GM23338 (cell line): Measurements from ENCODE around the gene DCST1. TPM values are rescaled to one million over a fixed set of nuclear protein-coding genes. Genes with fewer than 3 reads are reported as not detected.

Experiments used
- ATAC-seq: fragments of 200-7000 bp; cut with Tn5 transposase; 3 replicates; pipeline ENCODE4 v1.9.1; 2020
- DNase-seq: peaks from one replicate; pipeline ENCODE4 v3.0.0-alpha.2; 2015; ENCODE audit warnings: low spot score
- H2AFZ ChIP-seq: fragments of 200-600 bp; sonication (generic); 2 replicates; pipeline ENCODE4 v1.8.0; 2016; ENCODE audit warnings: antibody characterized with exemption, mild to moderate bottlenecking, moderate library complexity
- H3F3A ChIP-seq: fragments of 200-600 bp; sonication (generic); replicated peaks from 2 replicates; pipeline ENCODE4 v1.8.0; 2017; ENCODE audit warnings: antibody characterized with exemption, mixed run types, low read depth
- H3K27ac ChIP-seq: fragments of 200-600 bp; sonication (generic); 2 replicates; pipeline ENCODE4 v1.6.1; 2016; ENCODE audit warnings: low read depth
- H3K27me3 ChIP-seq: fragments of 200-600 bp; sonication (generic); 2 replicates; pipeline ENCODE4 v1.8.0; 2016; ENCODE audit warnings: mild to moderate bottlenecking, mixed run types, moderate library complexity; ENCODE audit not compliant: insufficient read depth
- H3K36me3 ChIP-seq: fragments of 200-600 bp; sonication (generic); 2 replicates; pipeline ENCODE4 v1.8.0; 2016; ENCODE audit warnings: mild to moderate bottlenecking; ENCODE audit not compliant: insufficient read depth
- H3K4me1 ChIP-seq: fragments of 200-600 bp; sonication (generic); 2 replicates; pipeline ENCODE4 v1.8.0; 2016; ENCODE audit warnings: mild to moderate bottlenecking, moderate library complexity; ENCODE audit not compliant: insufficient read depth
- H3K4me2 ChIP-seq: fragments of 200-600 bp; sonication (generic); 2 replicates; pipeline ENCODE4 v1.7.1; 2017; ENCODE audit warnings: mixed run types
- H3K4me3 ChIP-seq: fragments of 200-600 bp; sonication (generic); 2 replicates; pipeline ENCODE4 v1.6.1; 2016; ENCODE audit warnings: mixed run types
- H3K79me2 ChIP-seq: fragments of 200-600 bp; sonication (generic); replicated peaks from 2 replicates; pipeline ENCODE4 v1.8.0; 2017; ENCODE audit warnings: mild to moderate bottlenecking; ENCODE audit not compliant: insufficient read depth
- H3K9me2 ChIP-seq: fragments of 200-600 bp; sonication (generic); 2 replicates; pipeline ENCODE4 v1.8.0; 2017; ENCODE audit not compliant: insufficient read depth
- H4K20me1 ChIP-seq: fragments of 200-600 bp; sonication (generic); replicated peaks from 2 replicates; pipeline ENCODE4 v1.8.0; 2017; ENCODE audit warnings: mild to moderate bottlenecking; ENCODE audit not compliant: insufficient read depth
- H3K27ac Mint-ChIP-seq: 2 replicates; pipeline ENCODE4 v1.8.0; 2020; ENCODE audit warnings: inconsistent platforms, mild to moderate bottlenecking, moderate library complexity, mixed read lengths
- H3K27me3 Mint-ChIP-seq: 3 replicates; pipeline ENCODE4 v1.8.0; 2022; ENCODE audit warnings: low read depth, mild to moderate bottlenecking, moderate library complexity, mixed read lengths, inconsistent platforms; ENCODE audit not compliant: insufficient read depth, poor library complexity
- H3K36me3 Mint-ChIP-seq: 3 replicates; pipeline ENCODE4 v1.8.0; 2021; ENCODE audit warnings: low read depth, mild to moderate bottlenecking, inconsistent platforms, moderate library complexity, mixed read lengths
- H3K4me1 Mint-ChIP-seq: 3 replicates; pipeline ENCODE4 v1.8.0; 2020; ENCODE audit warnings: mild to moderate bottlenecking, inconsistent platforms, mixed read lengths
- H3K4me3 Mint-ChIP-seq: 3 replicates; pipeline ENCODE4 v1.8.0; 2021; ENCODE audit warnings: moderate library complexity, mild to moderate bottlenecking, inconsistent platforms, mixed read lengths
- H3K9me3 Mint-ChIP-seq: 3 replicates; pipeline ENCODE4 v1.8.0; 2020; ENCODE audit warnings: moderate library complexity, mild to moderate bottlenecking, inconsistent platforms, mixed read lengths
- CREB1 ChIP-seq: fragments of 250-450 bp; sonication (Bioruptor Pico); IDR thresholded peaks from 2 replicates; pipeline ENCODE4 v1.5.0; 2020; ENCODE audit warnings: low read depth, mild to moderate bottlenecking, moderate library complexity
- EZH2 ChIP-seq: fragments of 200-600 bp; sonication (generic); IDR thresholded peaks from one replicate; pipeline ENCODE4 v1.8.0; 2017; ENCODE audit warnings: antibody characterized with exemption, mild to moderate bottlenecking, low read depth; ENCODE audit not compliant: unreplicated experiment
- EZH2phosphoT487 ChIP-seq: fragments of 200-600 bp; sonication (generic); IDR thresholded peaks from one replicate; pipeline ENCODE4 v1.8.1; 2018; ENCODE audit warnings: antibody characterized with exemption; ENCODE audit not compliant: unreplicated experiment
- JUNB ChIP-seq: IDR thresholded peaks from one replicate; pipeline ENCODE4 v1.6.1; 2016; ENCODE audit warnings: antibody characterized with exemption; ENCODE audit not compliant: unreplicated experiment
- NANOG ChIP-seq: IDR thresholded peaks from 2 replicates; pipeline ENCODE4 v1.6.1; 2016; ENCODE audit warnings: antibody characterized with exemption, borderline replicate concordance
- POLR2AphosphoS5 ChIP-seq: IDR thresholded peaks from 2 replicates; pipeline ENCODE4 v1.6.1; 2016; ENCODE audit warnings: antibody characterized with exemption, low read depth
- STAT1 ChIP-seq: IDR thresholded peaks from one replicate; pipeline ENCODE4 v1.6.1; 2016; ENCODE audit warnings: antibody characterized with exemption; ENCODE audit not compliant: unreplicated experiment
- ZNF114 ChIP-seq: fragments of 250-450 bp; sonication (Bioruptor Pico); IDR thresholded peaks from 2 replicates; pipeline ENCODE4 v1.5.0; 2020; ENCODE audit warnings: mild to moderate bottlenecking, moderate library complexity
- ZNF331 ChIP-seq: fragments of 250-450 bp; sonication (Bioruptor Pico); IDR thresholded peaks from 2 replicates; pipeline ENCODE4 v1.5.0; 2020; ENCODE audit warnings: low read depth, mild to moderate bottlenecking, moderate library complexity
- ZNF462 ChIP-seq: fragments of 250-450 bp; sonication (Bioruptor Pico); IDR thresholded peaks from 2 replicates; pipeline ENCODE4 v1.5.0; 2020; ENCODE audit warnings: mild to moderate bottlenecking, moderate library complexity
- polyA plus RNA-seq: library from polyadenylated mRNA; unstranded; fragments of >200 nt; fragmentation: Nextera tagmentation; extraction: Ambion mirVana; gene quantifications from 2 replicates; pipeline ENCODE4 v1.2.1, GENCODE V29; 2016
- total RNA-seq: library from RNA; depleted of rRNA; stranded (reverse); fragments of >200 nt; shearing (Covaris generic); gene quantifications from 2 replicates; pipeline ENCODE4 v1.2.3, GENCODE V29; 2014
- TF ChIP-seq, protein P1 (sequence below), 2 experiments: fragments of 200-600 bp in 1 of 2; sonication (generic) in 1 of 2; conservative IDR thresholded peaks; 2 replicates each; pipeline versions ENCODE4 v1.5.1 to v1.6.1; 2016 to 2017; ENCODE audit warnings: antibody characterized with exemption in 2 of 2, low read depth in 2 of 2, mild to moderate bottlenecking in 2 of 2, moderate library complexity in 1 of 2
- TF ChIP-seq, protein P2 (sequence below): IDR thresholded peaks from one replicate; pipeline ENCODE4 v1.6.1; 2018; ENCODE audit warnings: antibody characterized with exemption; ENCODE audit not compliant: unreplicated experiment
- TF ChIP-seq, protein P3 (sequence below): IDR thresholded peaks from 2 replicates; pipeline ENCODE4 v1.6.1; 2016; ENCODE audit warnings: antibody characterized with exemption

Gene DCST1
- total and polyA plus RNA-seq, 2 experiments from 2014 or later: not detected

DNA sequence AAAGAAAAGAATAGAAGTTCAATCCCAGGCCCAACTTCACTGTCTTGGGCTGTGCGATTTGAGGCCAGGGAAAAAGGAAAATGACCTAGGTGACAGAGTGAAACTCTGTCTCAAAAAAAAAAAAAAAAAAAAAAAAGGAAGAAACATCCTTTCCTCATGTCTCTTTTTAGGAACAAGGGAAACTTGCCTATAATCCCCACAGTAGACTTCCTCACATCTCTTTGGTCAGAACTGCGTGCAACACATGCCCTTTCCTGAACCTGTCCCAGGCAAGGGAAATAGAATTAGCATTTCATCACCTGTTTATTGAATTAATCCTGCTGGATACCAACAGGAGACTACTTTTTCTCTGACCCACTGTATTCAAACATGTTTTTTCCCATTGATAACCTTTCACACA lies 2.3 kb downstream of the DCST1 start:
- H3K27ac Mint-ChIP-seq: no peak overlapping the region

More for the DNA sequence above, 2.3 kb downstream of the DCST1 start:
- DNase-seq: no peak
- no peak overlapping the region for H3K4me3 Mint-ChIP-seq
- Histone ChIP-seq H3K4me3 (no peak overlapping the region), H4K20me1 (no peaks in the 10 kb centered on the region), H3K27ac (no peak overlapping the region), H3F3A (no peaks in the 10 kb centered on the region), H3K4me2 (no peak overlapping the region), H2AFZ (no peak overlapping the region), H3K9me2 (no peaks in the 10 kb centered on the region), H3K27me3 (no peaks in the 10 kb centered on the region), H3K36me3 (no peaks in the 10 kb centered on the region), H3K4me1 (no peaks in the 10 kb centered on the region), H3K79me2 (no peaks in the 10 kb centered on the region)
- no peaks in the 10 kb centered on the region for H3K36me3 Mint-ChIP-seq
- H3K4me1 Mint-ChIP-seq: no peaks in the 10 kb centered on the region; the same call in 2 of the 3 replicates
- no peaks in the 10 kb centered on the region for H3K9me3 Mint-ChIP-seq
- H3K27me3 Mint-ChIP-seq: peaks cover 11% of the 10 kb centered on the region
- TF ChIP-seq, protein P1, sequence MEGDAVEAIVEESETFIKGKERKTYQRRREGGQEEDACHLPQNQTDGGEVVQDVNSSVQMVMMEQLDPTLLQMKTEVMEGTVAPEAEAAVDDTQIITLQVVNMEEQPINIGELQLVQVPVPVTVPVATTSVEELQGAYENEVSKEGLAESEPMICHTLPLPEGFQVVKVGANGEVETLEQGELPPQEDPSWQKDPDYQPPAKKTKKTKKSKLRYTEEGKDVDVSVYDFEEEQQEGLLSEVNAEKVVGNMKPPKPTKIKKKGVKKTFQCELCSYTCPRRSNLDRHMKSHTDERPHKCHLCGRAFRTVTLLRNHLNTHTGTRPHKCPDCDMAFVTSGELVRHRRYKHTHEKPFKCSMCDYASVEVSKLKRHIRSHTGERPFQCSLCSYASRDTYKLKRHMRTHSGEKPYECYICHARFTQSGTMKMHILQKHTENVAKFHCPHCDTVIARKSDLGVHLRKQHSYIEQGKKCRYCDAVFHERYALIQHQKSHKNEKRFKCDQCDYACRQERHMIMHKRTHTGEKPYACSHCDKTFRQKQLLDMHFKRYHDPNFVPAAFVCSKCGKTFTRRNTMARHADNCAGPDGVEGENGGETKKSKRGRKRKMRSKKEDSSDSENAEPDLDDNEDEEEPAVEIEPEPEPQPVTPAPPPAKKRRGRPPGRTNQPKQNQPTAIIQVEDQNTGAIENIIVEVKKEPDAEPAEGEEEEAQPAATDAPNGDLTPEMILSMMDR (conservative IDR thresholded peaks at IDR 0.05; ENCODE audit: low read depth in 2 of 2): no peak
- TF ChIP-seq ZNF462 (CRISPR knock-in tag) (no peak), ZNF331 (CRISPR knock-in tag) (no peak), POLR2AphosphoS5 (no peak), ZNF114 (CRISPR knock-in tag) (no peak), EZH2phosphoT487 (no peak), STAT1 (no peak), NANOG (no peak), CREB1 (no peak), JUNB (no peak), EZH2 (no peak)
- TF ChIP-seq, protein P2, sequence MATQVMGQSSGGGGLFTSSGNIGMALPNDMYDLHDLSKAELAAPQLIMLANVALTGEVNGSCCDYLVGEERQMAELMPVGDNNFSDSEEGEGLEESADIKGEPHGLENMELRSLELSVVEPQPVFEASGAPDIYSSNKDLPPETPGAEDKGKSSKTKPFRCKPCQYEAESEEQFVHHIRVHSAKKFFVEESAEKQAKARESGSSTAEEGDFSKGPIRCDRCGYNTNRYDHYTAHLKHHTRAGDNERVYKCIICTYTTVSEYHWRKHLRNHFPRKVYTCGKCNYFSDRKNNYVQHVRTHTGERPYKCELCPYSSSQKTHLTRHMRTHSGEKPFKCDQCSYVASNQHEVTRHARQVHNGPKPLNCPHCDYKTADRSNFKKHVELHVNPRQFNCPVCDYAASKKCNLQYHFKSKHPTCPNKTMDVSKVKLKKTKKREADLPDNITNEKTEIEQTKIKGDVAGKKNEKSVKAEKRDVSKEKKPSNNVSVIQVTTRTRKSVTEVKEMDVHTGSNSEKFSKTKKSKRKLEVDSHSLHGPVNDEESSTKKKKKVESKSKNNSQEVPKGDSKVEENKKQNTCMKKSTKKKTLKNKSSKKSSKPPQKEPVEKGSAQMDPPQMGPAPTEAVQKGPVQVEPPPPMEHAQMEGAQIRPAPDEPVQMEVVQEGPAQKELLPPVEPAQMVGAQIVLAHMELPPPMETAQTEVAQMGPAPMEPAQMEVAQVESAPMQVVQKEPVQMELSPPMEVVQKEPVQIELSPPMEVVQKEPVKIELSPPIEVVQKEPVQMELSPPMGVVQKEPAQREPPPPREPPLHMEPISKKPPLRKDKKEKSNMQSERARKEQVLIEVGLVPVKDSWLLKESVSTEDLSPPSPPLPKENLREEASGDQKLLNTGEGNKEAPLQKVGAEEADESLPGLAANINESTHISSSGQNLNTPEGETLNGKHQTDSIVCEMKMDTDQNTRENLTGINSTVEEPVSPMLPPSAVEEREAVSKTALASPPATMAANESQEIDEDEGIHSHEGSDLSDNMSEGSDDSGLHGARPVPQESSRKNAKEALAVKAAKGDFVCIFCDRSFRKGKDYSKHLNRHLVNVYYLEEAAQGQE: no peak
- TF ChIP-seq, protein P3, sequence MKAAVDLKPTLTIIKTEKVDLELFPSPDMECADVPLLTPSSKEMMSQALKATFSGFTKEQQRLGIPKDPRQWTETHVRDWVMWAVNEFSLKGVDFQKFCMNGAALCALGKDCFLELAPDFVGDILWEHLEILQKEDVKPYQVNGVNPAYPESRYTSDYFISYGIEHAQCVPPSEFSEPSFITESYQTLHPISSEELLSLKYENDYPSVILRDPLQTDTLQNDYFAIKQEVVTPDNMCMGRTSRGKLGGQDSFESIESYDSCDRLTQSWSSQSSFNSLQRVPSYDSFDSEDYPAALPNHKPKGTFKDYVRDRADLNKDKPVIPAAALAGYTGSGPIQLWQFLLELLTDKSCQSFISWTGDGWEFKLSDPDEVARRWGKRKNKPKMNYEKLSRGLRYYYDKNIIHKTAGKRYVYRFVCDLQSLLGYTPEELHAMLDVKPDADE: no peak
- ATAC-seq: no peak
